NCI-H1092 (cell line): ENCODE data around the gene CCR2.

Experiments
- DNase-seq: peaks from one replicate; lab custom pipeline; 2025; lab: John Stamatoyannopoulos, UW

The CCR2 gene

DNA sequence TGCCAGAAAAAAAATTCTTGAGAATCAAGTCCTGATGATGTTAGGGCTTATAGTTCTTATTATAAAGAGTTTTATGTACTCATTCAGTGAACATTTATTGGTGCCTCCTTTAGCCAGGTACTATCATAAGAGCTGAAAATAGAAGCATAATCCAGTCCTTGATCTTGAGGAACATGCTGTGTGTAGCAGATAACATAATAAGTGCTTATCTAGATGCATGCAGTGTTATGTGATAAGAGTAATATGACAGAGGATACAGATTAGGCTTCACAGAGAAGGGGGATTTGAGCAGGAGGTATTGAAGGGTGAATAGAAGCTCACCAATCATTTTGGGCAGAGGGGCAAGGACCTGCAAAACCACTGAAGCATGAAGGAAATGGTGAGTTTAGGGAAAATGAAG lies 1.1 kb downstream of the CCR2 start:
- no peak for DNase-seq

DNA sequence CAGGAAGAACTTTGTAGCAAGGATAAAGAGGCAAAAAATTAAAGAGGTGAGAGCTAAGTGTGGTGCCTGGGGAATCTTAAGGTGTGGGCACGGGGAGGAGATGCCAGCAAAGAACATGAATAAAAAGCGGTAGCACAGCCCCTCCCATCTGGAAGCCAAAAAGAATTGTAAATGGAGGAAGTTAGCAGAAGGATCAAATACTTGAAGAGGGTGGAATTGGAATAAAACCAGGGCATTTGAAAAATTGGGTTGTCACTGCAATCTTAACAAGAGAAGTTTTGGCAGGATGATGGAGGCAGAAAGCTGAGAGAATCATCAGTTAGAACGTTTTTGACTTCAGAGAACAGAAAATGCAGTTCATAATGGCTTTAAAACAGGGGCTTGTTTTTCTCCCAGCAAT lies 2.4 kb downstream of the CCR2 start:
- no peak for DNase-seq

DNA sequence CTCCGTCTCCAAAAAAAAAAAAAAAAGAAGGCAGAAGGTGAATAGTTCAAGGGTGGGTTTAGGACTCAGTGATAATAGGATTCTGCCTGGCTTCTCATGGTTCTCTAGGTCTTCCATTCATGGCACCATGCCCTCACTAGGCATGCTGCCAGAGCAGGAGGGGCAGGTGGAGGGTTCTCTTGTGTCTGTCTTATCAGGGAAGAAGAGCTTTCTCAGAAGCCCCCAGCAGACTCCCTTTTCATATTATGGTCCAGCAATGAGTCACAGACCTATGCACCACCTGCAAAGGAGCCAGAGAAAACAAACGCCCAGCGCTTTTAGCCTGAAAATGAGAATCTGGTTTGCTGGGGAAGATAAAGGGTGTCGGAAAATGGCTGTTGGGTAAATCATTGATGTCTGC lies 3.0 kb downstream of the CCR2 start:
- DNase-seq: peak; percentile 56

DNA sequence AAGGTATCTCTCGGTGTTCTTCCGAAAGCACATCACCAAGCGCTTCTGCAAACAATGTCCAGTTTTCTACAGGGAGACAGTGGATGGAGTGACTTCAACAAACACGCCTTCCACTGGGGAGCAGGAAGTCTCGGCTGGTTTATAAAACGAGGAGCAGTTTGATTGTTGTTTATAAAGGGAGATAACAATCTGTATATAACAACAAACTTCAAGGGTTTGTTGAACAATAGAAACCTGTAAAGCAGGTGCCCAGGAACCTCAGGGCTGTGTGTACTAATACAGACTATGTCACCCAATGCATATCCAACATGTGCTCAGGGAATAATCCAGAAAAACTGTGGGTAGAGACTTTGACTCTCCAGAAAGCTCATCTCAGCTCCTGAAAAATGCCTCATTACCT lies 4.6 kb downstream of the CCR2 start:
- no peak for DNase-seq

DNA sequence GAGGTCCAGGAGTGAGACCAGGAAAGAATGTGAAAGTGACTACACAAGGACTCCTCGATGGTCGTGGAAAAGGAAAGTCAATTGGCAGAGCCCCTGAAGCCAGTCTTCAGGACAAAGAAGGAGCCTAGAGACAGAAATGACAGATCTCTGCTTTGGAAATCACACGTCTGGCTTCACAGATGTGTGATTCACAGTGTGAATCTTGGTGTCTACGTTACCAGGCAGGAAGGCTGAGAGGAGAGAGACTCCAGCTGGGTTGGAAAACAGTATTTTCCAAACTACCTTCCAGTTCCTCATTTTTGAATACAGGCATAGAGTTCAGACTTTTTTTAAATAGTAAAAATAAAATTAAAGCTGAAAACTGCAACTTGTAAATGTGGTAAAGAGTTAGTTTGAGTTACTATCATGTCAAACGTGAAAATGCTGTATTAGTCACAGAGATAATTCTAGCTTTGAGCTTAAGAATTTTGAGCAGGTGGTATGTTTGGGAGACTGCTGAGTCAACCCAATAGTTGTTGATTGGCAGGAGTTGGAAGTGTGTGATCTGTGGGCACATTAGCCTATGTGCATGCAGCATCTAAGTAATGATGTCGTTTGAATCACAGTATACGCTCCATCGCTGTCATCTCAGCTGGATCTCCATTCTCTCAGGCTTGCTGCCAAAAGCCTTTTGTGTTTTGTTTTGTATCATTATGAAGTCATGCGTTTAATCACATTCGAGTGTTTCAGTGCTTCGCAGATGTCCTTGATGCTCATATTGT lies 6.0 kb downstream of the CCR2 start:
- DNase-seq: peak; percentile 68

DNA sequence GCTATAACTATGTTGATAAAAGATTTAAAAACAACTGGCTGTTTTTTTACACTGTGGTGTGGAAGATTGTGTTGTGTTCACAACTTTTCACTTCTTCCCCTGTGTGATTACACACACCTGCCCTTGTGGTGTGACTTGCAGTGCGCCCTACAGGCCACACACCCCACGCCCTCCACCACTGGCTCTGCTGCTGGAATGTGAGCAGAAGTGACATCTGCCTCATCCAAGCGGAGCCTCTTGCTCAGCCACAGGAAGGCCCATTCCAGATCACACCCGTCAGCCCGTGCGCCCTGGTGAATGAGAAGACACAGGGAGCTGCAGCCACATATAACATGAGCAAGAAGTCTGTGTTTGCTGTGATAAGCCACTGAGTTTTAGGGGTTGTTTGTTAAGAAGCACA lies 7.0 kb downstream of the CCR2 start:
- DNase-seq: no peak

DNA sequence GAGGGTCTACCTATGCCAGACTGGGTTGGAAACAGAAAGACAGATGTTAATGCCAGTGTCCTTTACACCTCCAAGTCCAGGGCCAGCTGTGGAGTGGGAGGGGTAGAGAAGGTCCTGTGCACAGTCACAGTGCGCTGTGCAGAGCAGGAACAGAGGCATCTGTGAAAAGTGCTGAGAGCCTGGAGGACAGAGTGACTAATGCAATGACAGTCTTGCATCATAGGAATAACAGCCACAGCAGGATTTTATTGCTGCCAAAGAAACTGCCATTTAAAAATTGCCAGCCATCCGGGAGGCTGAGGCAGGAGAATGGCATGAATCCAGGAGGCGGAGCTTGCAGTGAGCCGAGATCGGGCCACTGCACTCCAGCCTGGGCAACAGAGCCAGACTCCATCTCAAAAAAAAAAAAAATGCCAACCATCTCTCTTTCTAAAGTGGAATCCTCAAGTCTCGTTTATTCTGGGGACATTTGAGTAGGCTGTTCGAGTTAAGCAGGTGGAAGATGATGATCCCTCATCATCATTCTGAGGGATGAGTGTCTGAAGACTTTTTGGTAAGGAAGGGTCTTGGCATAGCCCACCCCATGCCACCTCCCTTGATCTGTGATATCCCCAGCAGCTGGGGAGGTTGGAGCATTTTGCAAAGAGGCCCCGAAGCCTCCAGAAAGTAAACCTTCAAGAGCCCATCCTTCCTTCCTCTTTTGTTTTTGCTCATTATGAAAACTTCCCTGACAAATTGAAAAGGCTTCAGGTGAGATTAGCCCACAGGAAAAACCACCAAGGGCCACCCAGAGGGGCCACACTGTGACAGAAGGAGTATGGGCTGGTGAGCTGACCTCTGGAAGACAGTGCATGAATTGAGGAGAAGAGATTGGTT lies 7.7 kb downstream of the CCR2 start:
- no peak for DNase-seq

DNA sequence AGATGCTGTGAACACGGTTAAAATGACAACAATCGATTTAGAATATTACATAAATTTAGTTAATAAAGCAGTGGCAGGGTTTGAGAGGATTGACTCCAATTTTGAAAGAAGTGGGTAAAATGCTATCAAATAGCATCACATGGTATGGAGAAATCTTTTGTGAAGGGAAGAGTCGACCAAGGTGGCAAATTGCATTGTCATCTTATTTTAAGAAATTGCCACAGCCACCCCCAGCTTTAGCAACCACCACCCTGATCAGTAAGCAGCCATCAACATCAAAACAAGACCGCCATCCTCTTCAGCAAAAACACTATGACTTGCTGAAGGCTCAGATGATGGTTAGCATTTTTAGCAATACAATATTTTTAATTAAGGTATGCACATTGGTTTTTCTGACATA lies 11.1 kb downstream of the CCR2 start:
- no peak for DNase-seq

DNA sequence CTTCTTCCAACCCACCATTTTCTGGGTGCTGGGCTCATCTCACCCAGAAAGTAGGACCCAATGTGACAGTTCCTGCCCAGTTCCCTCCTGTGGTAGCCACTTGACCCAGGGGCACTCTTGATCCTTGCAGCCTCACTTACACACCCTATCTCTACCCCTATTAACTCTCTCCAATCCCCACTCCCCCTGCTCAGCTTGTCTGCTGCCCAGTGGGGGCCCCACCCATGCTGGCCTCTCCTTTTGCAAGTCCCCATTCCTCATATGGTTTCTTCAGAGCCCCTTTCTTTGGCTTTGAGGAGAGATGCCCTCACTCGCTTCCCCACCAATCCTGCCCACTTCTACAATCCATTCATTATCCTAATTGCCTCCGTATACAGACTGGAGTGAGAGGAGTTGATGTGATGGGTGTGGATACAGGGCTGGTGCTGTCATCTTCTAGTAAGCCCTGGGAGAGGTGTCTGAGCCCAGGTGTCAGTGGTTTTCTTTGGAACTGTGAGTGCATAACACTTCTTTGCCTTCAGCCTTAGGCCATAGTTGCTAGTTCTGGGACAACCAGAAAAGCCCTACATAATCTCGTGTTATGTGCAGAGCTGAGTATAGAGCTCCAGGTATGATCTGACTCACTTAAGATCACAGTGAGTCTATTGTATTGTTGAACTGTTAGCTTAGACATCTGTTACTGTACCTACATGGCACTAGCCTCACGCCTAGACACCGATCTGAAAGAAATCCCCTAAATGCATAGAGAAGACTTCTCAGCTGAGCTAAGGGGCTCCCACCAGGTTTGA lies 12.0 kb downstream of the CCR2 start:
- DNase-seq: no peak

DNA sequence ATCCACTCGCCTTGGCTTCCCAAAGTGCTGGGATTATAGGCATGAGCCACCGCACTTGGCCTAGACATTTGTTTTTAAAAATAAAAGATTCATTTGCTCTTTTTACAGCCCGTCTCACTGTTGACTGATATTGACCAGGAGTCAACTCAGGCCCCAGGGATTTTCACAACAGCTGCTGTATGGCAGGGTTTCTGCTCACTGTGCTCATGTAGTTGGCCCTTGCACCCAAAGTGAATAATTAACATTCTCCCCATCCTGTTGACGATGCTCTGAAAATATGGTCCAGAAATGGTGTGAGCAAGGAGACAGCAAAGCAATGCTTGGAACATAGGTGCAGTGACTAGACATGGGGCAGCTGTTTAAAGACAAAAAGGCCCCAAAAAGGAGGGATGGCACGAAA lies 13.9 kb downstream of the CCR2 start:
- no peak for DNase-seq

DNA sequence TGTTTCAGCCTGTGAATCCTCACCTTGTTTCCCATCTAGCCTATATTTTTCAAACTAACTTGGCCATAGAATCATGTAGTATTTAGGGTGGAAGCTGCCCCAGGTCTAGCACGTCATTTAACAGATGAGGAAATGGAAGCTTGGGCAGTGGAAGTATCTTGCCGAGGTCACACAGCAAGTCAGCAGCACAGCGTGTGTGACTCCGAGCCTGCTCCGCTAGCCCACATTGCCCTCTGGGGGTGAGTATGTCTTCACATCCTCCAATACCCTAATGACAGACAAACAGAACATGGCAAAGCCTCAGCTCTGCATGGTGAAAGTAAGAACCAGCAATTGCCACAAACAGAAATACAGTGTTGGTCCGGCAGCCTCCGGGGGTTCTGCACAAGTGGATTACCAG lies 14.7 kb downstream of the CCR2 start:
- no peak for DNase-seq

DNA sequence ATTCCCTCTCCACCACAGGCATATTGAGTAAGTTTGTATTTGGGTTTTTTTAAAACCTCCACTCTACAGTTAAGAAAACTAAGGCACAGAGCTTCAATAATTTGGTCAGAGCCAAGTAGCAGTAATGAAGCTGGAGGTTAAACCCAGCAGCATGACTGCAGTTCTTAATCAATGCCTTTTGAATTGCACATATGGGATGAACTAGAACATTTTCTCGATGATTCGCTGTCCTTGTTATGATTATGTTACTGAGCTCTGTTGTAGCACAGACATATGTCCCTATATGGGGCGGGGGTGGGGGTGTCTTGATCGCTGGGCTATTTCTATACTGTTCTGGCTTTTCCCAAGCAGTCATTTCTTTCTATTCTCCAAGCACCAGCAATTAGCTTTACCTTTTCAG lies 15.2 kb downstream of the CCR2 start:
- no peak for DNase-seq

DNA sequence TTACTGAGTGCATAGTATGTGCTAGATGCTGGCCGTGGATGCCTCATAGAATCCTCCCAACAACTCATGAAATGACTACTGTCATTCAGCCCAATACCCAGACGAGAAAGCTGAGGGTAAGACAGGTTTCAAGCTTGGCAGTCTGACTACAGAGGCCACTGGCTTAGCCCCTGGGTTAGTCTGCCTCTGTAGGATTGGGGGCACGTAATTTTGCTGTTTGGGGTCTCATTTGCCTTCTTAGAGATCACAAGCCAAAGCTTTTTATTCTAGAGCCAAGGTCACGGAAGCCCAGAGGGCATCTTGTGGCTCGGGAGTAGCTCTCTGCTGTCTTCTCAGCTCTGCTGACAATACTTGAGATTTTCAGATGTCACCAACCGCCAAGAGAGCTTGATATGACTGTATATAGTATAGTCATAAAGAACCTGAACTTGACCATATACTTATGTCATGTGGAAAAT lies 15.8 kb downstream of the CCR2 start:
- no peak for DNase-seq

DNA sequence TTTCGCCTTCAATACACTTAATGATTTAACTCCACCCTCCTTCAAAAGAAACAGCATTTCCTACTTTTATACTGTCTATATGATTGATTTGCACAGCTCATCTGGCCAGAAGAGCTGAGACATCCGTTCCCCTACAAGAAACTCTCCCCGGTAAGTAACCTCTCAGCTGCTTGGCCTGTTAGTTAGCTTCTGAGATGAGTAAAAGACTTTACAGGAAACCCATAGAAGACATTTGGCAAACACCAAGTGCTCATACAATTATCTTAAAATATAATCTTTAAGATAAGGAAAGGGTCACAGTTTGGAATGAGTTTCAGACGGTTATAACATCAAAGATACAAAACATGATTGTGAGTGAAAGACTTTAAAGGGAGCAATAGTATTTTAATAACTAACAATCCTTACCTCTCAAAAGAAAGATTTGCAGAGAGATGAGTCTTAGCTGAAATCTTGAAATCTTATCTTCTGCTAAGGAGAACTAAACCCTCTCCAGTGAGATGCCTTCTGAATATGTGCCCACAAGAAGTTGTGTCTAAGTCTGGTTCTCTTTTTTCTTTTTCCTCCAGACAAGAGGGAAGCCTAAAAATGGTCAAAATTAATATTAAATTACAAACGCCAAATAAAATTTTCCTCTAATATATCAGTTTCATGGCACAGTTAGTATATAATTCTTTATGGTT lies 17.1 kb downstream of the CCR2 start, which contains the start of gene CCR5:
CCR5 (plus strand) TSS at position 108 of the 680 bp plus-strand sequence. CDS start 1,957 bp downstream, outside the sequence.
- DNase-seq: no peak

DNA sequence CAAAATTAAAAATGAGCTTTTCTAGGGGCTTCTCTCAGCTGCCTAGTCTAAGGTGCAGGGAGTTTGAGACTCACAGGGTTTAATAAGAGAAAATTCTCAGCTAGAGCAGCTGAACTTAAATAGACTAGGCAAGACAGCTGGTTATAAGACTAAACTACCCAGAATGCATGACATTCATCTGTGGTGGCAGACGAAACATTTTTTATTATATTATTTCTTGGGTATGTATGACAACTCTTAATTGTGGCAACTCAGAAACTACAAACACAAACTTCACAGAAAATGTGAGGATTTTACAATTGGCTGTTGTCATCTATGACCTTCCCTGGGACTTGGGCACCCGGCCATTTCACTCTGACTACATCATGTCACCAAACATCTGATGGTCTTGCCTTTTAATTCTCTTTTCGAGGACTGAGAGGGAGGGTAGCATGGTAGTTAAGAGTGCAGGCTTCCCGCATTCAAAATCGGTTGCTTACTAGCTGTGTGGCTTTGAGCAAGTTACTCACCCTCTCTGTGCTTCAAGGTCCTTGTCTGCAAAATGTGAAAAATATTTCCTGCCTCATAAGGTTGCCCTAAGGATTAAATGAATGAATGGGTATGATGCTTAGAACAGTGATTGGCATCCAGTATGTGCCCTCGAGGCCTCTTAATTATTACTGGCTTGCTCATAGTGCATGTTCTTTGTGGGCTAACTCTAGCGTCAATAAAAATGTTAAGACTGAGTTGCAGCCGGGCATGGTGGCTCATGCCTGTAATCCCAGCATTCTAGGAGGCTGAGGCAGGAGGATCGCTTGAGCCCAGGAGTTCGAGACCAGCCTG lies 17.8 kb downstream of the CCR2 start:
- no peak for DNase-seq

DNA sequence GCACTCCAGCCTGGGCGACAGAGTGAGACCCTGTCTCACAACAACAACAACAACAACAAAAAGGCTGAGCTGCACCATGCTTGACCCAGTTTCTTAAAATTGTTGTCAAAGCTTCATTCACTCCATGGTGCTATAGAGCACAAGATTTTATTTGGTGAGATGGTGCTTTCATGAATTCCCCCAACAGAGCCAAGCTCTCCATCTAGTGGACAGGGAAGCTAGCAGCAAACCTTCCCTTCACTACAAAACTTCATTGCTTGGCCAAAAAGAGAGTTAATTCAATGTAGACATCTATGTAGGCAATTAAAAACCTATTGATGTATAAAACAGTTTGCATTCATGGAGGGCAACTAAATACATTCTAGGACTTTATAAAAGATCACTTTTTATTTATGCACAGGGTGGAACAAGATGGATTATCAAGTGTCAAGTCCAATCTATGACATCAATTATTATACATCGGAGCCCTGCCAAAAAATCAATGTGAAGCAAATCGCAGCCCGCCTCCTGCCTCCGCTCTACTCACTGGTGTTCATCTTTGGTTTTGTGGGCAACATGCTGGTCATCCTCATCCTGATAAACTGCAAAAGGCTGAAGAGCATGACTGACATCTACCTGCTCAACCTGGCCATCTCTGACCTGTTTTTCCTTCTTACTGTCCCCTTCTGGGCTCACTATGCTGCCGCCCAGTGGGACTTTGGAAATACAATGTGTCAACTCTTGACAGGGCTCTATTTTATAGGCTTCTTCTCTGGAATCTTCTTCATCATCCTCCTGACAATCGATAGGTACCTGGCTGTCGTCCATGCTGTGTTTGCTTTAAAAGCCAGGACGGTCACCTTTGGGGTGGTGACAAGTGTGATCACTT lies 18.8 kb downstream of the CCR2 start:
- no peak for DNase-seq

DNA sequence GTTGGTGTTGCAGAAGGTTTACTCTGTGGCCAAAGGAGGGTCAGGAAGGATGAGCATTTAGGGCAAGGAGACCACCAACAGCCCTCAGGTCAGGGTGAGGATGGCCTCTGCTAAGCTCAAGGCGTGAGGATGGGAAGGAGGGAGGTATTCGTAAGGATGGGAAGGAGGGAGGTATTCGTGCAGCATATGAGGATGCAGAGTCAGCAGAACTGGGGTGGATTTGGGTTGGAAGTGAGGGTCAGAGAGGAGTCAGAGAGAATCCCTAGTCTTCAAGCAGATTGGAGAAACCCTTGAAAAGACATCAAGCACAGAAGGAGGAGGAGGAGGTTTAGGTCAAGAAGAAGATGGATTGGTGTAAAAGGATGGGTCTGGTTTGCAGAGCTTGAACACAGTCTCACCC lies 20.8 kb downstream of the CCR2 start:
- DNase-seq: no peak

DNA sequence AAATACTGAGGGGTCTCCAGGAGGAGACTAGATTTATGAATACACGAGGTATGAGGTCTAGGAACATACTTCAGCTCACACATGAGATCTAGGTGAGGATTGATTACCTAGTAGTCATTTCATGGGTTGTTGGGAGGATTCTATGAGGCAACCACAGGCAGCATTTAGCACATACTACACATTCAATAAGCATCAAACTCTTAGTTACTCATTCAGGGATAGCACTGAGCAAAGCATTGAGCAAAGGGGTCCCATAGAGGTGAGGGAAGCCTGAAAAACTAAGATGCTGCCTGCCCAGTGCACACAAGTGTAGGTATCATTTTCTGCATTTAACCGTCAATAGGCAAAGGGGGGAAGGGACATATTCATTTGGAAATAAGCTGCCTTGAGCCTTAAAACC lies 21.3 kb downstream of the CCR2 start:
- DNase-seq: no peak

DNA sequence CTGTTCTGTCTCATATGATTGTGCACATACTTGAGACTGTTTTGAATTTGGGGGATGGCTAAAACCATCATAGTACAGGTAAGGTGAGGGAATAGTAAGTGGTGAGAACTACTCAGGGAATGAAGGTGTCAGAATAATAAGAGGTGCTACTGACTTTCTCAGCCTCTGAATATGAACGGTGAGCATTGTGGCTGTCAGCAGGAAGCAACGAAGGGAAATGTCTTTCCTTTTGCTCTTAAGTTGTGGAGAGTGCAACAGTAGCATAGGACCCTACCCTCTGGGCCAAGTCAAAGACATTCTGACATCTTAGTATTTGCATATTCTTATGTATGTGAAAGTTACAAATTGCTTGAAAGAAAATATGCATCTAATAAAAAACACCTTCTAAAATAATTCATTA lies 21.9 kb downstream of the CCR2 start:
- no peak for DNase-seq

DNA sequence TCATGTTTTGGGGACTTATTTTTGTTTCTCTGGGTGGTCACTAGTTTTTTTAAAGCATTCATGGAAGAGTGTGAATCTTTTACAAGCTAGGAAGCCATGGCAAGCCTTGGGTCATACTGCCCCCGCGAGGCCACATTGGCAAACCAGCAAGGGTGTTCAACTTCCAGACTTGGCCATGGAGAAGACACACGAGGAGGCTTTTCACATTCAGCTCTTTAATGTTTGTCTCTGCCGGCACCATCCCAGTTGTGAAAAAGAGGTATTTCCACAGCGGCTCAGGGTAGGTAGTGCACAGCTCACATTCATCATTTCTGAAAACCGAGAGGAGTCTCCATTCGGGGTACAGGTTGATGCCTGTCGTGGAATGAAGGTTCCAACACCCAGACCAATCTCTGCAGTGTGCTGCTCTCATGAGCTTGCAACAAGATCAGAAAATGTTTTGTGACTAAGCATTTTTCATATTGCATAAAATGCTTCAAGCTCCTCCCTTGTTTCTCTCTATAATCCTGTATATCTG lies 24.6 kb downstream of the CCR2 start:
- no peak for DNase-seq
